ENCODE data around the gene SERPINB10. TPM values are rescaled to one million over a fixed set of nuclear protein-coding genes. Genes with fewer than 3 reads are reported as not detected.

SERPINB10 gene
- total RNA-seq, 1 donor from 2014 or later, result not detected

DNA sequence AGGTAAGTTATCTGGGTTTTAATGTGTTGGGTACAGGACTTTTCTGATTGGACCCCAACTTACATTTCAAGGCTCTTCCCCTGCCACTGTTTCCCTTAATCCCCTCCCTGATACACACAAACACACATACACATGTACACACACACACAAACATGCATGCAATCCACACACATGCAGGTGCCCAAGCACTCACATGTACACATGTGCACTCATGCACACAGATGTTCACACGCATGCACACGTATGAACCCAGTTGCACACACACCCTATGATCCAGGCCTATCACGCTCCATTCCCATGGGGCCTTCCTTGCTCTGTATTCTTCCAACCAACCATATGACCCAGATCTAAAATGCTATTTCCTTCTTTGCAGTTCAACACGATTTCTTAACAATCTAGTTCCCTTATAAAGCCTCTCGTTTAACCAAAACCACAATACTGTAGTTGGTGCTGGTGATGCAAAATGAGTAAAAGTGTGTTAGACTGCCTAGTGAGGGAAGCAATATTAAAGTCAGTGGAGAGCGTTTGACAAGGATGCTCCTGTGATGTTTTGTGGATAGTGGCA lies 73.2 kb downstream of the SERPINB10 start:
- DNase-seq (ENCODE audit: low read depth, low spot score), result no peak
- TF ChIP-seq CTCF (conservative IDR thresholded peaks at IDR 0.05), result no peak
- H3K36me3 Mint-ChIP-seq (ENCODE audit: low read depth), result no peaks in the 10 kb centered on the region
- H3K27ac Mint-ChIP-seq (ENCODE audit: unreplicated experiment), result no peak overlapping the region
- no peak overlapping the region for H3K4me3 Mint-ChIP-seq
- H3K4me1 Mint-ChIP-seq, result peaks cover 9% of the 10 kb centered on the region
- no peaks in the 10 kb centered on the region for H3K9me3 Mint-ChIP-seq
- no peaks in the 10 kb centered on the region for H3K27me3 Mint-ChIP-seq (ENCODE audit: low read depth)

- no peak overlapping the region for H3K4me3 Mint-ChIP-seq
- TF ChIP-seq CTCF (conservative IDR thresholded peaks at IDR 0.05), result no peak
Observed at GRCh38 chr18:63981719-63982118, 74.0 kb downstream of the SERPINB10 start.

DNA sequence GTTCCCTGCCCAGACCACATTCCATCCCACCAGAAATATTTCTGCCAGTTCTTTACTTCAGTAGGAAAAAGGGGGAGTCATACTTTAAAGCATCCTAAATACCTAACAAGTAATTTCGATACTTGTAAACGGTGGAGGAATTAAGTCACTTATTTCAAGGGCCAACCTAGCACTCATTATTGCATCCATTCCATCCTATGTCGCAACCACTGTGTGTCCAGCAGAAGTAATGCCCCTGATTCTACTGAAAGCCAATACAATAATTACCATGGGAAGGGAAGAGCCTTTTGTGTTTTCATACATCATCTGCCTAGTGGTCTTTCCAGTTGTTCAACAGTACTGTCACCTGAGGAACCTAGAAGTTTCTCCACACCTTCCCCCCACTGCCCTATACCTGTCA lies 74.6 kb downstream of the SERPINB10 start:
- no peak for TF ChIP-seq CTCF (conservative IDR thresholded peaks at IDR 0.05)
- Mint-ChIP-seq H3K4me3 (no peak overlapping the region), H3K27ac (ENCODE audit: unreplicated experiment) (no peak overlapping the region), H3K36me3 (ENCODE audit: low read depth) (no peaks in the 10 kb centered on the region), H3K9me3 (no peaks in the 10 kb centered on the region), H3K27me3 (ENCODE audit: low read depth) (no peaks in the 10 kb centered on the region), H3K4me1 (peaks cover 15% of the 10 kb centered on the region)
- no peak for DNase-seq (ENCODE audit: low read depth, low spot score)

More at GRCh38 chr18:63981719-63982118, 74.0 kb downstream of the SERPINB10 start:
- Mint-ChIP-seq H3K27ac (ENCODE audit: unreplicated experiment) (no peak overlapping the region), H3K27me3 (ENCODE audit: low read depth) (no peaks in the 10 kb centered on the region), H3K9me3 (no peaks in the 10 kb centered on the region), H3K36me3 (ENCODE audit: low read depth) (no peaks in the 10 kb centered on the region), H3K4me1 (peaks cover 15% of the 10 kb centered on the region)
- DNase-seq (ENCODE audit: low read depth, low spot score), result no peak

Other genes with a start within 250 kb of the SERPINB10 start
- gene SERPINB3, start 246.1 kb upstream of the SERPINB10 start, total RNA-seq, result not detected in 2 replicates
- gene SERPINB11, start 205.0 kb upstream of the SERPINB10 start, total RNA-seq, result not detected in 2 replicates
- gene SERPINB7, start 132.5 kb upstream of the SERPINB10 start, total RNA-seq, result not detected in 2 replicates
- not detected in 2 replicates for gene SERPINB2, start 20.3 kb upstream of the SERPINB10 start, total RNA-seq
- gene HMSD, start 41.3 kb downstream of the SERPINB10 start, total RNA-seq, result 8.5 and 10.0 TPM in 2 replicates
- 3.7 and 3.9 TPM in 2 replicates for gene SERPINB8, start 62.1 kb downstream of the SERPINB10 start, total RNA-seq
- not detected in 2 replicates for gene LINC00305, start 241.1 kb downstream of the SERPINB10 start, total RNA-seq

Data from neural crest cell (in vitro differentiated cells).